ENCODE data around the gene DGCR8.

DNA sequence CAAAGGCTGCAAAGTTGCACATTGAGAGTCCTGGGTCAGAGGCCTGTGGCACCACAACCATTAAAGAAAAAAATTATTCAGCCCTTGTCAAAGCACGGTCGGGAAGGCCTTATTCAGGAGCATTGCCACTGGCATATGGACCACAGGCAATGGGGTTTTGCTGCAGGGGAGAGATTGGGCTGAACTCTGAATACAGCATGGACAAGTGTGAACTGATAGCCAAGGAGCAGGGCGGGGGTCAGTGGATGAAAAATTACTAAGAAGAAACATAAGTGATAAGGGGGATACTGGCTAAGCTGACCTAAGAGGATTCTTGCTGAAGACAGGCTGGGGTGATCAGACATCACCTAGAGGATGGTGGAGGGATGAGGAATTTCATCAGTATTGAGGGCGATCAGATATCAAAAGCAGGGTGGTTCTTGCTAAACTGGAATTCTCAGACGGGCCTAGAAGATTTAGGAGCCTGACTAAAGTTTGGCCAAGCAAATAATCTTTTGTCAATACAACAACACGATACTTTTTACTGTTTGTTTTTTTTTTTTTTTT lies 3.3 kb upstream of the DGCR8 start:
- TF ChIP-seq, protein P1, sequence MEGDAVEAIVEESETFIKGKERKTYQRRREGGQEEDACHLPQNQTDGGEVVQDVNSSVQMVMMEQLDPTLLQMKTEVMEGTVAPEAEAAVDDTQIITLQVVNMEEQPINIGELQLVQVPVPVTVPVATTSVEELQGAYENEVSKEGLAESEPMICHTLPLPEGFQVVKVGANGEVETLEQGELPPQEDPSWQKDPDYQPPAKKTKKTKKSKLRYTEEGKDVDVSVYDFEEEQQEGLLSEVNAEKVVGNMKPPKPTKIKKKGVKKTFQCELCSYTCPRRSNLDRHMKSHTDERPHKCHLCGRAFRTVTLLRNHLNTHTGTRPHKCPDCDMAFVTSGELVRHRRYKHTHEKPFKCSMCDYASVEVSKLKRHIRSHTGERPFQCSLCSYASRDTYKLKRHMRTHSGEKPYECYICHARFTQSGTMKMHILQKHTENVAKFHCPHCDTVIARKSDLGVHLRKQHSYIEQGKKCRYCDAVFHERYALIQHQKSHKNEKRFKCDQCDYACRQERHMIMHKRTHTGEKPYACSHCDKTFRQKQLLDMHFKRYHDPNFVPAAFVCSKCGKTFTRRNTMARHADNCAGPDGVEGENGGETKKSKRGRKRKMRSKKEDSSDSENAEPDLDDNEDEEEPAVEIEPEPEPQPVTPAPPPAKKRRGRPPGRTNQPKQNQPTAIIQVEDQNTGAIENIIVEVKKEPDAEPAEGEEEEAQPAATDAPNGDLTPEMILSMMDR (conservative IDR thresholded peaks at IDR 0.05), result no peak
- TF ChIP-seq EZH2 (IDR thresholded peaks at IDR 0.05; ENCODE audit: low read depth), result no peak

Data from PC-9 (cell line).